ENCODE measurements around the gene SMPD3. TPM values are rescaled to one million over a fixed set of nuclear protein-coding genes. Genes with fewer than 3 reads are reported as not detected.

Gene SMPD3
- total RNA-seq, 4 donors from 2014 or later = 0.20 to 3.3 (median 0.63) TPM

GRCh38 chr16:68389006-68389405 lies 59.3 kb downstream of the SMPD3 start:
- Histone ChIP-seq H3K4me1 (no peaks in the 10 kb centered on the region), H3K27ac (no peak overlapping the region), H3K9me3 (no peaks in the 10 kb centered on the region), H3K27me3 (no peaks in the 10 kb centered on the region), H3K36me3 (no peaks in the 10 kb centered on the region), H3K4me3 (no peak overlapping the region)
- 44 to 47% methylated on average over 8 of the region's 8 CpGs for WGBS, 2 donors
- DNase-seq (ENCODE audit: low spot score in 2 of 2) = no peak
- no peak for TF ChIP-seq CTCF (IDR thresholded peaks at IDR 0.05)
- no peak for TF ChIP-seq EP300 (IDR thresholded peaks at IDR 0.05)
- TF ChIP-seq POLR2A (IDR thresholded peaks at IDR 0.05) = no peak

- no peaks in the 10 kb centered on the region for H3K36me3 ChIP-seq
- peak overlapping the region in 1 of 4 donors; percentile 63 for H3K27ac ChIP-seq
- 83 to 100% methylated on average over 2 of the region's 3 CpGs for WGBS, 2 donors
- no peaks in the 10 kb centered on the region for H3K4me1 ChIP-seq
- H3K27me3 ChIP-seq = no peaks in the 10 kb centered on the region
- H3K9me3 ChIP-seq = no peaks in the 10 kb centered on the region
- no peak for TF ChIP-seq CTCF (IDR thresholded peaks at IDR 0.05)
- TF ChIP-seq EP300 (IDR thresholded peaks at IDR 0.05) = no peak
- no peak for TF ChIP-seq POLR2A (IDR thresholded peaks at IDR 0.05)
- no peak for DNase-seq (ENCODE audit: low spot score in 2 of 2)
- H3K4me3 ChIP-seq = no peak overlapping the region
Observed at GRCh38 chr16:68388124-68388523, 60.2 kb downstream of the SMPD3 start.

GRCh38 chr16:68387301-68387700 lies 61.0 kb downstream of the SMPD3 start:
- WGBS, 2 donors = 73 to 77% methylated on average over 9 of the region's 9 CpGs
- no peaks in the 10 kb centered on the region for H3K9me3 ChIP-seq
- no peak for DNase-seq (ENCODE audit: low spot score in 2 of 2)
- H3K27ac ChIP-seq = peak overlapping the region in 1 of 4 donors; percentile 63
- no peaks in the 10 kb centered on the region for H3K4me1 ChIP-seq
- no peak overlapping the region for H3K4me3 ChIP-seq
- H3K27me3 ChIP-seq = no peaks in the 10 kb centered on the region
- no peaks in the 10 kb centered on the region for H3K36me3 ChIP-seq
- TF ChIP-seq CTCF (IDR thresholded peaks at IDR 0.05) = no peak
- TF ChIP-seq POLR2A (IDR thresholded peaks at IDR 0.05) = no peak
- TF ChIP-seq EP300 (IDR thresholded peaks at IDR 0.05) = no peak

- no peak for DNase-seq (ENCODE audit: low spot score in 2 of 2)
- Histone ChIP-seq H3K9me3 (no peaks in the 10 kb centered on the region), H3K4me3 (peak overlapping the region in 1 of 4 donors; percentile 18), H3K27me3 (no peaks in the 10 kb centered on the region), H3K4me1 (no peaks in the 10 kb centered on the region), H3K36me3 (no peaks in the 10 kb centered on the region), H3K27ac (peak overlapping the region in 1 of 4 donors; percentile 63)
- no peak for TF ChIP-seq CTCF (IDR thresholded peaks at IDR 0.05)
- TF ChIP-seq POLR2A (IDR thresholded peaks at IDR 0.05) = no peak
- no peak for TF ChIP-seq EP300 (IDR thresholded peaks at IDR 0.05)
- WGBS, 2 donors = 78 to 89% methylated on average over 14 of the region's 14 CpGs
Observed at GRCh38 chr16:68386628-68387027, 61.7 kb downstream of the SMPD3 start.

- DNase-seq (ENCODE audit: low spot score in 2 of 2) = no peak
- Histone ChIP-seq H3K27me3 (no peaks in the 10 kb centered on the region), H3K4me3 (no peak overlapping the region), H3K27ac (no peak overlapping the region), H3K4me1 (no peaks in the 10 kb centered on the region), H3K36me3 (no peaks in the 10 kb centered on the region), H3K9me3 (no peaks in the 10 kb centered on the region)
- TF ChIP-seq CTCF (IDR thresholded peaks at IDR 0.05) = no peak
- no peak for TF ChIP-seq EP300 (IDR thresholded peaks at IDR 0.05)
- no peak for TF ChIP-seq POLR2A (IDR thresholded peaks at IDR 0.05)
- WGBS, 2 donors = 69 to 75% methylated on average over 6 of the region's 6 CpGs
Observed at GRCh38 chr16:68385371-68385770, 62.9 kb downstream of the SMPD3 start.
